Thyroid gland (tissue), 4 donors: Measurements from ENCODE around the gene GALNT9.

Source experiments
- POLR2A ChIP-seq, 2 donors: fragments of 450-650 bp; IDR thresholded peaks; one replicate each; pipeline ENCODE4 v1.6.1; 2017; ENCODE audit warnings: antibody characterized with exemption in 2 of 2, mild to moderate bottlenecking in 2 of 2, moderate library complexity in 1 of 2
- TF ChIP-seq, protein P1 (sequence below), 6 experiments: fragments of 200-600 bp in 3 of 6; fragments of 450-650 bp in 3 of 6; sonication (generic) in 3 of 6; IDR thresholded peaks; one replicate each; pipeline ENCODE4 v1.5.1; 2016 to 2019; ENCODE audit warnings: antibody characterized with exemption in 6 of 6, mild to moderate bottlenecking in 2 of 6, inconsistent platforms in 1 of 6, moderate library complexity in 1 of 6

GRCh38 chr12:132152411-132152821, 177.0 kb downstream of the GALNT9 start:
- TF ChIP-seq, protein P1, sequence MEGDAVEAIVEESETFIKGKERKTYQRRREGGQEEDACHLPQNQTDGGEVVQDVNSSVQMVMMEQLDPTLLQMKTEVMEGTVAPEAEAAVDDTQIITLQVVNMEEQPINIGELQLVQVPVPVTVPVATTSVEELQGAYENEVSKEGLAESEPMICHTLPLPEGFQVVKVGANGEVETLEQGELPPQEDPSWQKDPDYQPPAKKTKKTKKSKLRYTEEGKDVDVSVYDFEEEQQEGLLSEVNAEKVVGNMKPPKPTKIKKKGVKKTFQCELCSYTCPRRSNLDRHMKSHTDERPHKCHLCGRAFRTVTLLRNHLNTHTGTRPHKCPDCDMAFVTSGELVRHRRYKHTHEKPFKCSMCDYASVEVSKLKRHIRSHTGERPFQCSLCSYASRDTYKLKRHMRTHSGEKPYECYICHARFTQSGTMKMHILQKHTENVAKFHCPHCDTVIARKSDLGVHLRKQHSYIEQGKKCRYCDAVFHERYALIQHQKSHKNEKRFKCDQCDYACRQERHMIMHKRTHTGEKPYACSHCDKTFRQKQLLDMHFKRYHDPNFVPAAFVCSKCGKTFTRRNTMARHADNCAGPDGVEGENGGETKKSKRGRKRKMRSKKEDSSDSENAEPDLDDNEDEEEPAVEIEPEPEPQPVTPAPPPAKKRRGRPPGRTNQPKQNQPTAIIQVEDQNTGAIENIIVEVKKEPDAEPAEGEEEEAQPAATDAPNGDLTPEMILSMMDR (IDR thresholded peaks at IDR 0.05), result no peak
- no peak for TF ChIP-seq POLR2A (IDR thresholded peaks at IDR 0.05)
